ENCODE measurements around the gene UBE2Q1. TPM values are rescaled to one million over a fixed set of nuclear protein-coding genes. Genes with fewer than 3 reads are reported as not detected.

UBE2Q1 gene
- total RNA-seq, 1 donor from 2014 or later = 88.3 TPM

- no peak overlapping the region for H3K27ac Mint-ChIP-seq
- H3K36me3 Mint-ChIP-seq (ENCODE audit: insufficient read depth) = peaks cover 32% of the 10 kb centered on the region
- no peak for DNase-seq (ENCODE audit: low spot score, unreplicated experiment)
- H3K4me1 Mint-ChIP-seq (ENCODE audit: low read depth) = no peaks in the 10 kb centered on the region
- TF ChIP-seq CTCF (IDR thresholded peaks at IDR 0.05; ENCODE audit: unreplicated experiment) = no peak
- H3K9me3 Mint-ChIP-seq (ENCODE audit: low read depth) = no peaks in the 10 kb centered on the region
- H3K27me3 Mint-ChIP-seq = no peaks in the 10 kb centered on the region
- H3K4me3 Mint-ChIP-seq (ENCODE audit: low read depth) = no peak overlapping the region
Observed at GRCh38 chr1:154591206-154591605, 32.7 kb upstream of the UBE2Q1 start.

- peaks cover 32% of the 10 kb centered on the region for H3K36me3 Mint-ChIP-seq (ENCODE audit: insufficient read depth)
- H3K9me3 Mint-ChIP-seq (ENCODE audit: low read depth) = no peaks in the 10 kb centered on the region
- no peak overlapping the region for H3K4me3 Mint-ChIP-seq (ENCODE audit: low read depth)
- H3K27me3 Mint-ChIP-seq = no peaks in the 10 kb centered on the region
- H3K27ac Mint-ChIP-seq = no peak overlapping the region
- TF ChIP-seq CTCF (IDR thresholded peaks at IDR 0.05; ENCODE audit: unreplicated experiment) = no peak
- no peaks in the 10 kb centered on the region for H3K4me1 Mint-ChIP-seq (ENCODE audit: low read depth)
- no peak for DNase-seq (ENCODE audit: low spot score, unreplicated experiment)
Observed at GRCh38 chr1:154590756-154591155, 32.3 kb upstream of the UBE2Q1 start.

GRCh38 chr1:154589780-154590179 is 31.3 kb upstream of the UBE2Q1 start:
- H3K27me3 Mint-ChIP-seq = no peaks in the 10 kb centered on the region
- H3K9me3 Mint-ChIP-seq (ENCODE audit: low read depth) = no peaks in the 10 kb centered on the region
- H3K36me3 Mint-ChIP-seq (ENCODE audit: insufficient read depth) = peaks cover 36% of the 10 kb centered on the region
- H3K4me1 Mint-ChIP-seq (ENCODE audit: low read depth) = no peaks in the 10 kb centered on the region
- H3K4me3 Mint-ChIP-seq (ENCODE audit: low read depth) = no peak overlapping the region
- no peak for DNase-seq (ENCODE audit: low spot score, unreplicated experiment)
- TF ChIP-seq CTCF (IDR thresholded peaks at IDR 0.05; ENCODE audit: unreplicated experiment) = no peak
- no peak overlapping the region for H3K27ac Mint-ChIP-seq

- H3K27ac Mint-ChIP-seq = no peak overlapping the region
- H3K9me3 Mint-ChIP-seq (ENCODE audit: low read depth) = no peaks in the 10 kb centered on the region
- no peak overlapping the region for H3K4me3 Mint-ChIP-seq (ENCODE audit: low read depth)
- peaks cover 35% of the 10 kb centered on the region for H3K36me3 Mint-ChIP-seq (ENCODE audit: insufficient read depth)
- TF ChIP-seq CTCF (IDR thresholded peaks at IDR 0.05; ENCODE audit: unreplicated experiment) = no peak
- no peaks in the 10 kb centered on the region for H3K4me1 Mint-ChIP-seq (ENCODE audit: low read depth)
- no peaks in the 10 kb centered on the region for H3K27me3 Mint-ChIP-seq
- DNase-seq (ENCODE audit: low spot score, unreplicated experiment) = no peak
Observed at GRCh38 chr1:154586641-154587040, 28.2 kb upstream of the UBE2Q1 start.

GRCh38 chr1:154586231-154586630 is 27.8 kb upstream of the UBE2Q1 start:
- DNase-seq (ENCODE audit: low spot score, unreplicated experiment) = no peak
- Mint-ChIP-seq H3K27me3 (no peaks in the 10 kb centered on the region), H3K27ac (peak overlapping the region; percentile 74), H3K4me3 (ENCODE audit: low read depth) (no peak overlapping the region), H3K9me3 (ENCODE audit: low read depth) (no peaks in the 10 kb centered on the region), H3K4me1 (ENCODE audit: low read depth) (no peaks in the 10 kb centered on the region), H3K36me3 (ENCODE audit: insufficient read depth) (peaks cover 35% of the 10 kb centered on the region)
- TF ChIP-seq CTCF (IDR thresholded peaks at IDR 0.05; ENCODE audit: unreplicated experiment) = no peak

Measured in progenitor cell of endocrine pancreas (in vitro differentiated cells).